Measurements from ENCODE around the gene POMGNT2.

Gene POMGNT2

GRCh38 chr3:43093006-43093405 lies 12.9 kb downstream of the POMGNT2 start:
- Mint-ChIP-seq H3K27ac (no peak overlapping the region), H3K9me3 (no peaks in the 10 kb centered on the region), H3K4me3 (no peak overlapping the region), H3K4me1 (ENCODE audit: low read depth) (peaks cover 2% of the 10 kb centered on the region), H3K27me3 (no peaks in the 10 kb centered on the region), H3K36me3 (ENCODE audit: low read depth) (no peaks in the 10 kb centered on the region)
- no peak for DNase-seq

- H3K4me3 Mint-ChIP-seq: no peak overlapping the region
- peaks cover 3% of the 10 kb centered on the region for H3K4me1 Mint-ChIP-seq (ENCODE audit: low read depth)
- no peaks in the 10 kb centered on the region for H3K36me3 Mint-ChIP-seq (ENCODE audit: low read depth)
- no peaks in the 10 kb centered on the region for H3K9me3 Mint-ChIP-seq
- no peaks in the 10 kb centered on the region for H3K27me3 Mint-ChIP-seq
- no peak overlapping the region for H3K27ac Mint-ChIP-seq
- DNase-seq: no peak
Observed at GRCh38 chr3:43091481-43091880, 14.4 kb downstream of the POMGNT2 start.

- H3K27me3 Mint-ChIP-seq: no peaks in the 10 kb centered on the region
- H3K4me3 Mint-ChIP-seq: no peak overlapping the region
- H3K9me3 Mint-ChIP-seq: no peaks in the 10 kb centered on the region
- H3K27ac Mint-ChIP-seq: no peak overlapping the region
- H3K4me1 Mint-ChIP-seq (ENCODE audit: low read depth): peaks cover 3% of the 10 kb centered on the region
- DNase-seq: no peak
- H3K36me3 Mint-ChIP-seq (ENCODE audit: low read depth): peaks cover 6% of the 10 kb centered on the region
Observed at GRCh38 chr3:43090238-43090637, 15.6 kb downstream of the POMGNT2 start.

- H3K4me1 Mint-ChIP-seq (ENCODE audit: low read depth): peaks cover 3% of the 10 kb centered on the region
- H3K27me3 Mint-ChIP-seq: no peaks in the 10 kb centered on the region
- no peak for DNase-seq
- H3K36me3 Mint-ChIP-seq (ENCODE audit: low read depth): peaks cover 16% of the 10 kb centered on the region
- no peak overlapping the region for H3K4me3 Mint-ChIP-seq
- H3K9me3 Mint-ChIP-seq: no peaks in the 10 kb centered on the region
- H3K27ac Mint-ChIP-seq: no peak overlapping the region
Observed at GRCh38 chr3:43089081-43089480, 16.8 kb downstream of the POMGNT2 start.

GRCh38 chr3:43087249-43087776 lies 18.6 kb downstream of the POMGNT2 start:
- H3K4me1 Mint-ChIP-seq (ENCODE audit: low read depth): peaks cover 3% of the 10 kb centered on the region
- peaks cover 18% of the 10 kb centered on the region for H3K9me3 Mint-ChIP-seq
- no peaks in the 10 kb centered on the region for H3K27me3 Mint-ChIP-seq
- H3K4me3 Mint-ChIP-seq: no peak overlapping the region
- peaks cover 34% of the 10 kb centered on the region for H3K36me3 Mint-ChIP-seq (ENCODE audit: low read depth)
- DNase-seq: no peak
- H3K27ac Mint-ChIP-seq: no peak overlapping the region

- Mint-ChIP-seq H3K27ac (no peak overlapping the region), H3K27me3 (no peaks in the 10 kb centered on the region), H3K36me3 (ENCODE audit: low read depth) (peaks cover 40% of the 10 kb centered on the region), H3K4me3 (no peak overlapping the region), H3K4me1 (ENCODE audit: low read depth) (peaks cover 3% of the 10 kb centered on the region), H3K9me3 (peaks cover 20% of the 10 kb centered on the region)
- DNase-seq: no peak
Observed at GRCh38 chr3:43086460-43087165, 19.3 kb downstream of the POMGNT2 start.

GRCh38 chr3:43082457-43082856 lies 23.4 kb downstream of the POMGNT2 start:
- no peak for DNase-seq
- Mint-ChIP-seq H3K27me3 (no peaks in the 10 kb centered on the region), H3K9me3 (peaks cover 20% of the 10 kb centered on the region), H3K36me3 (ENCODE audit: low read depth) (peaks cover 79% of the 10 kb centered on the region), H3K4me1 (ENCODE audit: low read depth) (peaks cover 3% of the 10 kb centered on the region), H3K4me3 (no peak overlapping the region), H3K27ac (no peak overlapping the region)

GRCh38 chr3:43081796-43082195 lies 24.1 kb downstream of the POMGNT2 start:
- Mint-ChIP-seq H3K9me3 (peaks cover 20% of the 10 kb centered on the region), H3K4me3 (no peak overlapping the region), H3K27me3 (no peaks in the 10 kb centered on the region), H3K36me3 (ENCODE audit: low read depth) (peaks cover 85% of the 10 kb centered on the region), H3K27ac (no peak overlapping the region), H3K4me1 (ENCODE audit: low read depth) (peaks cover 1% of the 10 kb centered on the region)
- DNase-seq: no peak

GRCh38 chr3:43080726-43081568 lies 24.9 kb downstream of the POMGNT2 start:
- DNase-seq: no peak
- Mint-ChIP-seq H3K9me3 (peaks cover 20% of the 10 kb centered on the region), H3K36me3 (ENCODE audit: low read depth) (peaks cover 85% of the 10 kb centered on the region), H3K27me3 (no peaks in the 10 kb centered on the region), H3K27ac (no peak overlapping the region), H3K4me3 (no peak overlapping the region), H3K4me1 (ENCODE audit: low read depth) (no peaks in the 10 kb centered on the region)

- peaks cover 74% of the 10 kb centered on the region for H3K36me3 Mint-ChIP-seq (ENCODE audit: low read depth)
- no peaks in the 10 kb centered on the region for H3K27me3 Mint-ChIP-seq
- H3K9me3 Mint-ChIP-seq: peaks cover 20% of the 10 kb centered on the region
- DNase-seq: no peak
- no peak overlapping the region for H3K27ac Mint-ChIP-seq
- H3K4me3 Mint-ChIP-seq: no peak overlapping the region
- H3K4me1 Mint-ChIP-seq (ENCODE audit: low read depth): no peaks in the 10 kb centered on the region
Observed at GRCh38 chr3:43079536-43080332, 26.1 kb downstream of the POMGNT2 start.

GRCh38 chr3:43077707-43078106 lies 28.2 kb downstream of the POMGNT2 start:
- Mint-ChIP-seq H3K9me3 (peaks cover 6% of the 10 kb centered on the region), H3K4me3 (no peak overlapping the region), H3K36me3 (ENCODE audit: low read depth) (peaks cover 55% of the 10 kb centered on the region), H3K27me3 (no peaks in the 10 kb centered on the region), H3K27ac (no peak overlapping the region), H3K4me1 (ENCODE audit: low read depth) (peaks cover 4% of the 10 kb centered on the region)
- no peak for DNase-seq

- no peak overlapping the region for H3K27ac Mint-ChIP-seq
- no peak overlapping the region for H3K4me3 Mint-ChIP-seq
- H3K4me1 Mint-ChIP-seq (ENCODE audit: low read depth): peaks cover 4% of the 10 kb centered on the region
- peaks cover 2% of the 10 kb centered on the region for H3K9me3 Mint-ChIP-seq
- no peak for DNase-seq
- H3K36me3 Mint-ChIP-seq (ENCODE audit: low read depth): peaks cover 51% of the 10 kb centered on the region
- no peaks in the 10 kb centered on the region for H3K27me3 Mint-ChIP-seq
Observed at GRCh38 chr3:43077261-43077660, 28.6 kb downstream of the POMGNT2 start.

GRCh38 chr3:43076857-43077256 lies 29.0 kb downstream of the POMGNT2 start:
- DNase-seq: no peak
- Mint-ChIP-seq H3K27me3 (no peaks in the 10 kb centered on the region), H3K9me3 (no peaks in the 10 kb centered on the region), H3K4me1 (ENCODE audit: low read depth) (peaks cover 4% of the 10 kb centered on the region), H3K27ac (no peak overlapping the region), H3K36me3 (ENCODE audit: low read depth) (peaks cover 47% of the 10 kb centered on the region), H3K4me3 (no peak overlapping the region)

GRCh38 chr3:43075904-43076661 lies 29.8 kb downstream of the POMGNT2 start:
- Mint-ChIP-seq H3K27ac (no peak overlapping the region), H3K36me3 (ENCODE audit: low read depth) (peaks cover 40% of the 10 kb centered on the region), H3K4me3 (no peak overlapping the region), H3K27me3 (no peaks in the 10 kb centered on the region), H3K4me1 (ENCODE audit: low read depth) (peaks cover 4% of the 10 kb centered on the region), H3K9me3 (no peaks in the 10 kb centered on the region)
- DNase-seq: no peak

Data from activated T-cell treated with anti-CD3 and anti-CD28 coated beads, Interleukin-2, amount 50 U/mL, for 24 hours (primary cell).